Inflammatory macrophage treated with lipopolysaccharide for 1 hour (primary cell): ENCODE results near the gene ISX.

ENCODE experiments used
- DNase-seq, 2 donors: peaks; one replicate each; pipeline ENCODE4 v3.0.0-alpha.2; 2020 to 2022

The ISX gene

GRCh38 chr22:35114131-35114980 lies 48.4 kb downstream of the ISX start:
- DNase-seq = no peak

DNA sequence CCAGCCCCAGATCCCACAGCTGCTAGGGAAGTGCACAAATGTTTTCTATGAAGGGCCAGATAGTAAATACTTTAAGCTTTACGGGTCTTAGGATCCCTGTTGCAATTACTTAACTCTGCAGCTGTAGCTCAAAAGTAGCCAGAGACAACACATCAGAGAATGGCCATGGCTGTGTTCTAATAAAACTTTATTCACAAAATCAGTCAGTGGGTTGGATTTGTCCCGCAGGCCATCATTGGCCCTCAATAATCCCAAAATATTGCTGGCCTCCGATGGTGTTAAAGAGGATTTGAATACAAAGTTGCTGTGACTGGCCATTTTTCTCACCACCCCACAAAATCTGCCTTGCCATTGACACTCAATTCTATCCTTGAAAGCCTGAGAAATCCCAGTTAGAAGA lies 49.6 kb downstream of the ISX start:
- DNase-seq = no peak

GRCh38 chr22:35116269-35116668 lies 50.3 kb downstream of the ISX start:
- DNase-seq = no peak

DNA sequence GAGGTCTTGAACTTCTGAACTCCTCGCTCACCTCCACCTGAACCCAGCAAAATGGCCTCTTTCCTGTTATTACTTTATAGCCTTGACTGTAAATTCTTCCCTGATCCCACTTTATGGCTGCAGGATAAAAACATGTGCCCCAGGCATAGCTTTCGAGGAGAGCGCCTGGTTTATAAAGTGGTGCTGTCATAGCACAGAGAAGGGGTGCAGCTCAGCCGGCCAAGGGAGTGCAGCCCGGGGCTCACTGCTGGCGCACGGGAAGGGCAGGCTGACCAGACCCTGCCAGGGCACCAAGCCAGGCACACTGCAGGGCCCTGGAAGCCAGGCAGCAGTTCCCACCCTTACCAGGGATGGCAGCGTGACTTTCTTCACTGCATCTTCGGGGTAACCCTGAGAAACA lies 50.9 kb downstream of the ISX start:
- no peak for DNase-seq

DNA sequence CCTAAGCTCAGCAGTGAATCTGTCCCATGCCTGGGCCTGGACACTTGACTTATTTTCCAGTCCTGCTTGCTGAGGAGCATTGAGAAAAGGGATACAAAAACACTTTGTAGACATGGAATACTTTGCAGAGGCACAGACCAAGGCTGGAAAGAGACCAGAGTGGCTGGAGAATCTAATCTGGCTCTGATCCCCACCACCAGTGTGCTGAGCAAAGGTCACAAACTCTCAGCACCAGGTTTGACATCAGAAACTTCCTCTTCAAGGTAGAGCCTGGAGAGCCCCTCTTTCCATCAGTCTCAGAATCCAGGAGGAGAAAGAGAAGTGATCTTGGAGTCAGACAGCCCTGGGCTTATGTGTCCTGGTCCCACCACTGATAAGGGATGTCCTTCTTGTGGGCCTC lies 53.5 kb downstream of the ISX start:
- DNase-seq = no peak

GRCh38 chr22:35124691-35125219 lies 58.8 kb downstream of the ISX start:
- DNase-seq = no peak

GRCh38 chr22:35126993-35127392 lies 61.0 kb downstream of the ISX start:
- no peak for DNase-seq

DNA sequence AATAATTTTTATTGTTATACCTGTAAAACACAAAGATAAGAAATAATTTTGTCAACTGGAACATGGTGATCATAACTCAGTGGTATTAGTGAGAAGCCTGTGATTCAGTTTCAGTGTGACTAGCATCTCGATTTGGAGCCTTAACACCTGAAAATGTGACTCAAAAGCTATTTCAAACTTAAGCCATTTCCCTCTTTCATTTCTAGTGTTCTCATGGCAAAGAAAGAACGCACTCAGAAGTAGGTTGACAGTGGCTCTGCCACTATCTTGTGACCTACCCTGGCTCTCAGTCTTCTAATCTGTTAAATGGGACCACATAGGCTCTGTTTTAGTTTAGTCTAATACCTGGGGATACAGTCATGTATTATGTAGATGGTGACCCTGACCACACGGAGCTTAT lies 62.7 kb downstream of the ISX start:
- DNase-seq = no peak

DNA sequence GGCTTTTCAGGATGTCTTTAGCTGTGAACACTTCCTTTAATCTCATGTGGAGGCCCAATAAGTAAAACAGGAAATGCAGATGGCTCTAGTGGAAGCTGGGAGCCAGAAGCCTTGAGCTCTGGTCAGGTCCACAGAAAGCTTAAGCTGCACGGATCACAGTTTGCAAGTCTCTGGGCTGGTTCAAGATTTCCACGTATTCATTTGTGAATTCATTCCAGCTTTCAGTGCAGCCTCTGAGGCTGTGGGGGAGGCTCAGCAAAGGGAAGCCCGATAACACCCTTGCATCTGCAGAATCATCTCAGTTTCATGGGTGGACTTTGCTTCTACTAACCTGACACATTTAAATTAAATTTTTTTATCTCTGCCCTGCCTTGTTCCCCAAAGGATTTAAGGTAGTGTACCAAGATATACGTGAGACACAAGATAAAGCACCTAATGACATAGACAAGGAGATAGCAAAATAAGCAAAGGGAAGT lies 65.6 kb downstream of the ISX start:
- no peak for DNase-seq

DNA sequence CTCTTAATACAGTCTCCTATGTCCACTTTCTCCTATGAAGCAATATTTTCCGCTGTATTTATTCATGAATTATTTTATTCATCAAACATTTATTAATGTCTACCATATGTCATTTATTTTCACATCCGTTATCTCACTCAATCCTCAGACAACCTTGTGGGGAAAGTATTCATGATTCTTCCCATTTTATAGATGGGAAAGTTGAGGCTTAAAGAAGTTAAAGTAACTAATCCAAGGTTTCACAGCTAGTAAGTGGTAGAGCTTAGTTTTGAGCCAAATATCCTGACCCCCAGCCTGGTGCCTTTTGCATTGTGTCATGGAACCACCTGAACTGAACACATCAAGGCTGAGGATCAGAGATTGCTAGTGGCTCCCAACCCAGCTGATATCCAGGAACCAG lies 66.6 kb downstream of the ISX start:
- DNase-seq = no peak

- no peak for DNase-seq
These were observed 67.9 kb downstream of the ISX start for GRCh38 chr22:35133702-35134380.

DNA sequence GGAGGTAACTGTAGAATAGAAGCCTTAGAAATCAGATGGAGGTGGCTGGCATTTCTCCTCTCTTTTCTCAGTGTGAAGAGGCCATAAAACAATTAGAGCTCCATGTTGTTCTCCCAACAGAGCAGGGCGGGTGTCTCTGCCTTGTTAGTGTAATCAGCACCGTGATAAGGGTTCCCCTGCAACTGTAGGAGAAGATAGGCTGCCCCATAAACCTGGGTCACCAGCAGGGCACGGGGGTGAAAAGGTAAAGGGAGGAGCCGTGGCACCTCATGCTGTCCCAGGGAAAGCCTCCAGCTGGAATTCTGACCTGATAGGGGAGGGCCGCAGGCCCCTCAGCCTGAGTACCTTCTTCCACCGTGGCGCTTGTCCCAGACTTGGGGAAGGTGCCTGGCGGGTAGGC lies 68.7 kb downstream of the ISX start:
- no peak for DNase-seq

DNA sequence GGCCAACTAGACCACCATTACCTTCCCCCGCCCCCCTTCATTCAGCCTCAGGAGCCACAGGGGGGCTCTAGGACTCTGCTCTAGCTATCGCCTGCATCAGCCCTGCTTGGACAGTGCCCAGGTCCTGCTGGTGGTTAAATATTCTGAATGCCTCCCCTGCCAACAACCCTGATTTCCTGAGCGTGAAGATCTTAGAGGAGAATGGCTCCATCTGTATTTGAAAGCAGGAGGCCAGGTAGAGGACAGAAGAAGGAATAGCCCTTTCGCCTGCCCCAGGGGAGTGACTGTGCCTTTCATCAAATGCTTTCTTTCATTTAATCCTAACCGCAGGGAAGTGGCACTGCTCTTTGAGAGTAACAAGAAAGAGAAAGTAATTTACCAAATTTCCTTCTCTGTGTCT lies 69.2 kb downstream of the ISX start:
- DNase-seq = no peak
